Liver (tissue), 3 donors: ENCODE results near the gene ODAD2.

Experiments used
- CTCF ChIP-seq: fragments of 150-350 bp; IDR thresholded peaks from 2 replicates; pipeline ENCODE4 v1.5.1; 2017; ENCODE audit warnings: improper control_type of control experiment, low read depth, low read length; ENCODE audit not compliant: missing input control
- FOXA1 ChIP-seq: IDR thresholded peaks from 2 replicates; pipeline ENCODE4 v1.6.1; 2016; ENCODE audit warnings: antibody characterized with exemption
- JUND ChIP-seq, 2 donors: IDR thresholded peaks; 2 replicates each; pipeline ENCODE4 v1.6.1; 2016; ENCODE audit warnings: antibody characterized with exemption in 2 of 2
- RXRA ChIP-seq, 2 donors: IDR thresholded peaks; 2 replicates each; pipeline ENCODE4 v1.6.1; 2017 to 2018; ENCODE audit warnings: antibody characterized with exemption in 2 of 2, mild to moderate bottlenecking in 1 of 2
- TAF1 ChIP-seq: conservative IDR thresholded peaks from 2 replicates; pipeline ENCODE4 v1.6.1; 2016; ENCODE audit warnings: antibody characterized with exemption, mild to moderate bottlenecking
- YY1 ChIP-seq: IDR thresholded peaks from 2 replicates; pipeline ENCODE4 v1.6.1; 2016; ENCODE audit warnings: antibody characterized with exemption, mild to moderate bottlenecking
- TF ChIP-seq, protein P1 (sequence below): IDR thresholded peaks from 2 replicates; pipeline ENCODE4 v1.6.1; 2016; ENCODE audit warnings: antibody characterized with exemption
- donor health status: healthy.
- donor health status: healthy.

DNA sequence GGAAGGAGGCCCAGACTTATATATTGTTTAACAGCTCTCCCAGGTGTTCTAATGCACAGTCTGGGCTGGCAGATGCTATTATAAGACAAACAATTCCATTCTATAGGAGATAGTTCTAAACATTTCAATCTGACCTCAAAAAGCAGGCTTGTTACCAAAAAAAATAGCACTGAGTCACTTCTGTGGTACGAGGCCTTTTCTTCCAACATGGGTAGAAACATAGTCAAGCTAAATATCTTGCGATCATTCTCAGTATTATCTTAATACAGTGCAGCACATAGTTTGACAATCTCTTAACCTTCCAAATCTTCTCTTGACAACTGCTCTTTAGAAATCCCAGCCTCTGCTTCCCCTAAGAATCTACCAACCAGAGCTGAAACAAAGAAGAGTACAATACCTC is 206.7 kb downstream of the ODAD2 start:
- TF ChIP-seq CTCF (no peak), YY1 (no peak), RXRA (IDR thresholded peaks at IDR 0.05) (no peak), FOXA1 (no peak), JUND (IDR thresholded peaks at IDR 0.05) (no peak), TAF1 (no peak)
- TF ChIP-seq, protein P1, sequence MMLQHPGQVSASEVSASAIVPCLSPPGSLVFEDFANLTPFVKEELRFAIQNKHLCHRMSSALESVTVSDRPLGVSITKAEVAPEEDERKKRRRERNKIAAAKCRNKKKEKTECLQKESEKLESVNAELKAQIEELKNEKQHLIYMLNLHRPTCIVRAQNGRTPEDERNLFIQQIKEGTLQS, result no peak
